Urinary bladder (tissue), 4 donors: ENCODE data around the gene PAGR1. TPM values are rescaled to one million over a fixed set of nuclear protein-coding genes. Genes with fewer than 3 reads are reported as not detected.
"Not testable (repeated sequence)": the region's sequence is repeated elsewhere in the genome, so short reads cannot be mapped to it uniquely, and the experiment has no call there.

Source experiments
- DNase-seq: peaks from one replicate; pipeline ENCODE4 v3.0.0-alpha.2; 2015; ENCODE audit errors: extremely low spot score
- H3K27ac ChIP-seq: one replicate; pipeline ENCODE4 v1.5.1; 2013; ENCODE audit warnings: low read depth, mild to moderate bottlenecking, moderate library complexity
- H3K36me3 ChIP-seq: one replicate; pipeline ENCODE4 v1.6.1; 2013; ENCODE audit warnings: mild to moderate bottlenecking, moderate library complexity; ENCODE audit not compliant: insufficient read depth
- H3K4me1 ChIP-seq: one replicate; pipeline ENCODE4 v1.6.1; 2013; ENCODE audit warnings: mild to moderate bottlenecking, moderate library complexity; ENCODE audit not compliant: insufficient read depth
- H3K4me3 ChIP-seq: one replicate; pipeline ENCODE4 v1.5.1; 2013; ENCODE audit warnings: low read depth, low read length
- WGBS: extraction: QIAGEN DNeasy Blood & Tissue Kit; methylation state at CpG from one replicate; pipeline ENCODE4 v1.1.7; 2013; 5-methylcytosine and 5-hydroxymethylcytosine counted together
- polyA plus RNA-seq: library from polyadenylated mRNA; stranded (reverse); fragments of 200-250 nt; gene quantifications from one replicate; pipeline ENCODE4 v1.2.3, GENCODE V29; 2013
- small RNA-seq: library from RNA; depleted of rRNA; stranded (forward); fragments of <200 nt; gene quantifications from one replicate; pipeline ENCODE3, GENCODE V24; 2014
- total RNA-seq: library from RNA; depleted of rRNA; stranded (reverse); fragments of >200 nt; gene quantifications from one replicate; pipeline ENCODE4 v1.2.3, GENCODE V29; 2014
- donor health status: healthy with polysubstance abuse.
- donor health status: healthy.

The PAGR1 gene
- total and polyA plus RNA-seq, 2 donors = 14.1 to 27.1 TPM

- under 1% methylated on average over 57 of the region's 57 CpGs for WGBS
- H3K4me3 ChIP-seq = peak within 1 kb of the TSS; percentile 99
Measured at GRCh38 chr16:29862884-29863668, 47.1 kb downstream of the PAGR1 start, which contains the start of gene CDIPT. TSS of gene CDIPT (minus strand) at chr16:29863226. CDS start at chr16:29862857, 369 bp downstream.

GRCh38 chr16:29863669-29863984, 47.7 kb downstream of the PAGR1 start:
- no peaks in the 10 kb centered on the region for H3K36me3 ChIP-seq
- peaks cover 3% of the 10 kb centered on the region for H3K4me1 ChIP-seq
- no peak for DNase-seq
- 23% methylated on average over 16 of the region's 16 CpGs for WGBS
- H3K4me3 ChIP-seq = no peak overlapping the region
- no peak overlapping the region for H3K27ac ChIP-seq

More at GRCh38 chr16:29862884-29863668, 47.1 kb downstream of the PAGR1 start, which contains the start of gene CDIPT:
- DNase-seq = peak; percentile 94
- H3K27ac ChIP-seq = peak within 1 kb of the TSS; percentile 69
- H3K36me3 ChIP-seq = peaks cover 3% of the 10 kb centered on the region
- H3K4me1 ChIP-seq = peaks cover 3% of the 10 kb centered on the region

- Histone ChIP-seq H3K36me3 (no peaks in the 10 kb centered on the region), H3K4me3 (no peak overlapping the region), H3K27ac (no peak overlapping the region), H3K4me1 (peaks cover 3% of the 10 kb centered on the region)
- DNase-seq = no peak
- WGBS = 80% methylated on average over 9 of the region's 9 CpGs
Measured at GRCh38 chr16:29864205-29864604, 48.3 kb downstream of the PAGR1 start.

- Histone ChIP-seq H3K36me3 (no peaks in the 10 kb centered on the region), H3K27ac (no peak overlapping the region), H3K4me3 (no peak overlapping the region), H3K4me1 (no peaks in the 10 kb centered on the region)
- 66% methylated on average over 8 of the region's 8 CpGs for WGBS
- no peak for DNase-seq
Measured at GRCh38 chr16:29868396-29869009, 52.6 kb downstream of the PAGR1 start.

- H3K27ac ChIP-seq, H3K36me3 ChIP-seq: not testable (repeated sequence)
Measured at GRCh38 chr16:29869067-29869466, 53.1 kb downstream of the PAGR1 start.

More at GRCh38 chr16:29869067-29869466, 53.1 kb downstream of the PAGR1 start:
- DNase-seq, H3K4me1 ChIP-seq, H3K4me3 ChIP-seq: not testable (repeated sequence)
- WGBS = 83% methylated on average over 8 of the region's 8 CpGs

Small RNA genes lying within 50 kb of the gene (small RNA-seq; reads per million reads assigned to genes)
- gene AC009133.6 (not detected), gene AC120114.4 (not detected)

Other genes starting within 250 kb of the PAGR1 start
- gene SPN, start 152.9 kb upstream of the PAGR1 start, total RNA-seq = 0.85 TPM
- 1.4 TPM for gene SPN, start 152.9 kb upstream of the PAGR1 start, polyA plus RNA-seq
- 20.0 TPM for gene QPRT, start 137.0 kb upstream of the PAGR1 start, total RNA-seq
- gene QPRT, start 137.0 kb upstream of the PAGR1 start, polyA plus RNA-seq = 13.8 TPM
- gene C16orf54, start 70.2 kb upstream of the PAGR1 start, total RNA-seq = 2.5 TPM
- 1.9 TPM for gene C16orf54, start 70.2 kb upstream of the PAGR1 start, polyA plus RNA-seq
- gene ZG16, start 37.9 kb upstream of the PAGR1 start, total RNA-seq = not detected
- gene ZG16, start 37.9 kb upstream of the PAGR1 start, polyA plus RNA-seq = not detected
- 37.0 TPM for gene KIF22, start 25.4 kb upstream of the PAGR1 start, total RNA-seq
- 27.0 TPM for gene KIF22, start 25.4 kb upstream of the PAGR1 start, polyA plus RNA-seq
- 136 TPM for gene MAZ, start 9.6 kb upstream of the PAGR1 start, total RNA-seq
- 171 TPM for gene MAZ, start 9.6 kb upstream of the PAGR1 start, polyA plus RNA-seq
- gene PRRT2, start 4.0 kb upstream of the PAGR1 start, total RNA-seq = 7.9 TPM
- gene PRRT2, start 4.0 kb upstream of the PAGR1 start, polyA plus RNA-seq = 8.2 TPM
- 42.7 TPM for gene MVP, start 4.3 kb downstream of the PAGR1 start, total RNA-seq
- gene MVP, start 4.3 kb downstream of the PAGR1 start, polyA plus RNA-seq = 143 TPM
- gene CDIPT, start 47.1 kb downstream of the PAGR1 start, total RNA-seq = 35.1 TPM
- gene CDIPT, start 47.1 kb downstream of the PAGR1 start, polyA plus RNA-seq = 179 TPM
- gene SEZ6L2, start 83.4 kb downstream of the PAGR1 start, total RNA-seq = 7.7 TPM
- gene SEZ6L2, start 83.4 kb downstream of the PAGR1 start, polyA plus RNA-seq = 1.5 TPM
- 0.16 TPM for gene ASPHD1, start 84.3 kb downstream of the PAGR1 start, total RNA-seq
- 1.1 TPM for gene ASPHD1, start 84.3 kb downstream of the PAGR1 start, polyA plus RNA-seq
- gene KCTD13, start 110.1 kb downstream of the PAGR1 start, total RNA-seq = 10.4 TPM
- gene KCTD13, start 110.1 kb downstream of the PAGR1 start, polyA plus RNA-seq = 20.9 TPM
- 43.1 TPM for gene TMEM219, start 145.9 kb downstream of the PAGR1 start, total RNA-seq
- 120 TPM for gene TMEM219, start 145.9 kb downstream of the PAGR1 start, polyA plus RNA-seq
- 35.6 TPM for gene TAOK2, start 157.7 kb downstream of the PAGR1 start, total RNA-seq
- gene TAOK2, start 157.7 kb downstream of the PAGR1 start, polyA plus RNA-seq = 37.9 TPM
- 8.4 TPM for gene HIRIP3, start 179.5 kb downstream of the PAGR1 start, total RNA-seq
- gene HIRIP3, start 179.5 kb downstream of the PAGR1 start, polyA plus RNA-seq = 27.2 TPM
- gene INO80E, start 180.1 kb downstream of the PAGR1 start, total RNA-seq = 22.3 TPM
- gene INO80E, start 180.1 kb downstream of the PAGR1 start, polyA plus RNA-seq = 82.3 TPM
- 0.32 TPM for gene DOC2A, start 194.9 kb downstream of the PAGR1 start, total RNA-seq
- gene DOC2A, start 194.9 kb downstream of the PAGR1 start, polyA plus RNA-seq = 0.53 TPM
- gene C16orf92, start 207.0 kb downstream of the PAGR1 start, total RNA-seq = not detected
- not detected for gene C16orf92, start 207.0 kb downstream of the PAGR1 start, polyA plus RNA-seq
- 0.32 TPM for gene TLCD3B, start 215.1 kb downstream of the PAGR1 start, total RNA-seq
- gene TLCD3B, start 215.1 kb downstream of the PAGR1 start, polyA plus RNA-seq = 0.22 TPM
- gene ALDOA, start 249.6 kb downstream of the PAGR1 start, total RNA-seq = 126 TPM
- gene ALDOA, start 249.6 kb downstream of the PAGR1 start, polyA plus RNA-seq = 1,530 TPM